Osteocyte (in vitro differentiated cells): ENCODE results near the gene MED29. TPM values are rescaled to one million over a fixed set of nuclear protein-coding genes. Genes with fewer than 3 reads are reported as not detected.

Source experiments
- DNase-seq: peaks from one replicate; pipeline ENCODE4 v3.0.0; 2021; ENCODE audit warnings: mixed read lengths; ENCODE audit not compliant: unreplicated experiment; ENCODE audit errors: extremely low spot score
- H3K27ac Mint-ChIP-seq: one replicate; pipeline ENCODE4 v1.8.0; 2021; ENCODE audit warnings: mild to moderate bottlenecking, mixed read lengths; ENCODE audit not compliant: unreplicated experiment
- H3K27me3 Mint-ChIP-seq: one replicate; pipeline ENCODE4 v1.8.0; 2021; ENCODE audit warnings: mixed read lengths; ENCODE audit not compliant: unreplicated experiment
- H3K36me3 Mint-ChIP-seq: one replicate; pipeline ENCODE4 v1.8.0; 2021; ENCODE audit warnings: mixed read lengths; ENCODE audit not compliant: unreplicated experiment
- H3K4me1 Mint-ChIP-seq: one replicate; pipeline ENCODE4 v1.8.0; 2021; ENCODE audit warnings: mixed read lengths; ENCODE audit not compliant: unreplicated experiment
- H3K4me3 Mint-ChIP-seq: one replicate; pipeline ENCODE4 v1.8.0; 2021; ENCODE audit warnings: mild to moderate bottlenecking, moderate library complexity, mixed read lengths; ENCODE audit not compliant: unreplicated experiment
- H3K9me3 Mint-ChIP-seq: one replicate; pipeline ENCODE4 v1.8.0; 2021; ENCODE audit warnings: mixed read lengths; ENCODE audit not compliant: unreplicated experiment
- CTCF ChIP-seq: fragments of 200-600 bp; sonication (generic); IDR thresholded peaks from 2 replicates; pipeline ENCODE4 v1.5.0; 2021; ENCODE audit warnings: antibody characterized with exemption, mild to moderate bottlenecking, moderate library complexity
- total RNA-seq: library from RNA; stranded (reverse); gene quantifications from 2 replicates; pipeline ENCODE4 v1.2.1, GENCODE V29; 2021

The MED29 gene
- total RNA-seq, 1 donor from 2014 or later: 37.1 TPM

- peak; percentile 94 for DNase-seq
- Mint-ChIP-seq H3K27me3 (no peaks in the 10 kb centered on the region), H3K36me3 (peaks cover 28% of the 10 kb centered on the region), H3K4me3 (peak overlapping the region; percentile 35), H3K9me3 (no peaks in the 10 kb centered on the region), H3K27ac (peak overlapping the region; percentile 85), H3K4me1 (peaks cover 48% of the 10 kb centered on the region)
- TF ChIP-seq CTCF: no peak
These were observed 37.3 kb downstream of the MED29 start for GRCh38 chr19:39428283-39429112.

- DNase-seq: no peak
- H3K36me3 Mint-ChIP-seq: peaks cover 29% of the 10 kb centered on the region
- no peak overlapping the region for H3K4me3 Mint-ChIP-seq
- peak overlapping the region; percentile 73 for H3K27ac Mint-ChIP-seq
- H3K27me3 Mint-ChIP-seq: no peaks in the 10 kb centered on the region
- no peak for TF ChIP-seq CTCF
- H3K4me1 Mint-ChIP-seq: peaks cover 62% of the 10 kb centered on the region
- H3K9me3 Mint-ChIP-seq: no peaks in the 10 kb centered on the region
These were observed 39.8 kb downstream of the MED29 start for GRCh38 chr19:39430675-39431593.

- H3K36me3 Mint-ChIP-seq: peaks cover 24% of the 10 kb centered on the region
- no peak for DNase-seq
- no peaks in the 10 kb centered on the region for H3K27me3 Mint-ChIP-seq
- no peak overlapping the region for H3K4me3 Mint-ChIP-seq
- peaks cover 62% of the 10 kb centered on the region for H3K4me1 Mint-ChIP-seq
- peak overlapping the region; percentile 7 for H3K27ac Mint-ChIP-seq
- TF ChIP-seq CTCF: no peak
- H3K9me3 Mint-ChIP-seq: no peaks in the 10 kb centered on the region
These were observed 41.5 kb downstream of the MED29 start for GRCh38 chr19:39432677-39433025.

- Mint-ChIP-seq H3K4me1 (peaks cover 53% of the 10 kb centered on the region), H3K27ac (no peak overlapping the region), H3K4me3 (no peak overlapping the region), H3K9me3 (no peaks in the 10 kb centered on the region), H3K27me3 (no peaks in the 10 kb centered on the region), H3K36me3 (peaks cover 24% of the 10 kb centered on the region)
- no peak for DNase-seq
- TF ChIP-seq CTCF: no peak
These were observed 42.4 kb downstream of the MED29 start for GRCh38 chr19:39433480-39434079.
